GM12892 (cell line): ENCODE results near the gene PMM1.

Experiments
- POLR2A ChIP-seq: IDR thresholded peaks from 2 replicates; pipeline ENCODE4 v1.6.1; 2011; ENCODE audit warnings: low read depth, low read length, control low read depth
- POLR2AphosphoS5 ChIP-seq: IDR thresholded peaks from 2 replicates; pipeline ENCODE4 v1.6.1; 2011; ENCODE audit warnings: low read depth, low read length, control low read depth

- TF ChIP-seq POLR2AphosphoS5 = no peak
- no peak for TF ChIP-seq POLR2A
Observed at GRCh38 chr22:41534219-41534618, 55.4 kb downstream of the PMM1 start.
